ENCODE measurements around the gene SCYGR2. TPM values are rescaled to one million over a fixed set of nuclear protein-coding genes. Genes with fewer than 3 reads are reported as not detected.

SCYGR2 gene
- total RNA-seq, 2 experiments from 2014 or later, result not detected

GRCh38 chr2:227566012-227566411 is 32.7 kb upstream of the SCYGR2 start:
- peak overlapping the region; percentile 5 for H3K27ac Mint-ChIP-seq
- H3K27me3 Mint-ChIP-seq, result no peaks in the 10 kb centered on the region
- no peaks in the 10 kb centered on the region for H3K36me3 Mint-ChIP-seq (ENCODE audit: low read depth)
- intact Hi-C loops (cut with DNase I, micrococcal nuclease), result no loop called here
- TF ChIP-seq CTCF (IDR thresholded peaks at IDR 0.05), result no peak
- Histone ChIP-seq H3K4me1 (ENCODE audit: insufficient read depth, low read length) (no peaks in the 10 kb centered on the region), H3K4me3 (ENCODE audit: low read length) (no peak overlapping the region), H3K36me3 (ENCODE audit: insufficient read depth, low read length) (no peaks in the 10 kb centered on the region), H3K9me3 (ENCODE audit: control insufficient read depth in 1 of 2, insufficient read depth in 1 of 2, low read length in 2 of 2) (no peaks in the 10 kb centered on the region), H3K27ac (ENCODE audit: low read depth in 1 of 2, low read length in 2 of 2) (no peak overlapping the region), H3K27me3 (ENCODE audit: control insufficient read depth in 1 of 2, insufficient read depth in 2 of 2, low read length in 2 of 2) (no peaks in the 10 kb centered on the region)
- H3K9me3 Mint-ChIP-seq, result no peaks in the 10 kb centered on the region
- no peaks in the 10 kb centered on the region for H3K4me1 Mint-ChIP-seq (ENCODE audit: low read depth)
- DNase-seq (no peak), ATAC-seq (ENCODE audit: poor library complexity) (no peak)
- CTCF ChIA-PET, result interaction anchor here (1.3 kb wide), 1 partner anchor 10 kb away, joined by 5 read pairs; no protein-coding TSS in a partner anchor
- POLR2A ChIA-PET, result no interaction called here
- H3K4me3 Mint-ChIP-seq, result no peak overlapping the region

GRCh38 chr2:227568852-227569169 is 29.9 kb upstream of the SCYGR2 start:
- intact Hi-C loops (cut with DNase I, micrococcal nuclease), result no loop called here
- H3K9me3 Mint-ChIP-seq, result no peaks in the 10 kb centered on the region
- CTCF ChIA-PET, result no interaction called here

GRCh38 chr2:227570615-227571014 is 28.1 kb upstream of the SCYGR2 start:
- DNase-seq (no peak), ATAC-seq (ENCODE audit: poor library complexity) (no peak)
- no peak for TF ChIP-seq CTCF (IDR thresholded peaks at IDR 0.05)
- intact Hi-C loops (cut with DNase I, micrococcal nuclease), result no loop called here
- Histone ChIP-seq H3K27me3 (ENCODE audit: control insufficient read depth in 1 of 2, insufficient read depth in 2 of 2, low read length in 2 of 2) (no peaks in the 10 kb centered on the region), H3K36me3 (ENCODE audit: insufficient read depth, low read length) (no peaks in the 10 kb centered on the region), H3K4me1 (ENCODE audit: insufficient read depth, low read length) (no peaks in the 10 kb centered on the region), H3K4me3 (ENCODE audit: low read length) (no peak overlapping the region), H3K27ac (ENCODE audit: low read depth in 1 of 2, low read length in 2 of 2) (no peak overlapping the region), H3K9me3 (ENCODE audit: control insufficient read depth in 1 of 2, insufficient read depth in 1 of 2, low read length in 2 of 2) (no peaks in the 10 kb centered on the region)
- H3K27ac Mint-ChIP-seq, result no peak overlapping the region
- H3K27me3 Mint-ChIP-seq, result no peaks in the 10 kb centered on the region
- no peak overlapping the region for H3K4me3 Mint-ChIP-seq
- H3K9me3 Mint-ChIP-seq, result no peaks in the 10 kb centered on the region
- no peaks in the 10 kb centered on the region for H3K4me1 Mint-ChIP-seq (ENCODE audit: low read depth)
- CTCF ChIA-PET, result no interaction called here
- POLR2A ChIA-PET, result interaction anchor here (0.6 kb wide), 1 partner anchor 86 kb away, joined by 3 read pairs; no protein-coding TSS in a partner anchor
- no peaks in the 10 kb centered on the region for H3K36me3 Mint-ChIP-seq (ENCODE audit: low read depth)

More at GRCh38 chr2:227568852-227569169, 29.9 kb upstream of the SCYGR2 start:
- H3K27ac ChIP-seq (ENCODE audit: low read depth in 1 of 2, low read length in 2 of 2), result no peak overlapping the region
- no peak for TF ChIP-seq CTCF (IDR thresholded peaks at IDR 0.05)
- DNase-seq (no peak), ATAC-seq (ENCODE audit: poor library complexity) (no peak)
- no peaks in the 10 kb centered on the region for H3K27me3 Mint-ChIP-seq
- H3K27me3 ChIP-seq (ENCODE audit: control insufficient read depth in 1 of 2, insufficient read depth in 2 of 2, low read length in 2 of 2), result no peaks in the 10 kb centered on the region
- no peak overlapping the region for H3K4me3 ChIP-seq (ENCODE audit: low read length)
- POLR2A ChIA-PET, result no interaction called here
- H3K4me1 Mint-ChIP-seq (ENCODE audit: low read depth), result no peaks in the 10 kb centered on the region
- no peaks in the 10 kb centered on the region for H3K9me3 ChIP-seq (ENCODE audit: control insufficient read depth in 1 of 2, insufficient read depth in 1 of 2, low read length in 2 of 2)
- no peaks in the 10 kb centered on the region for H3K36me3 ChIP-seq (ENCODE audit: insufficient read depth, low read length)
- no peaks in the 10 kb centered on the region for H3K4me1 ChIP-seq (ENCODE audit: insufficient read depth, low read length)
- no peak overlapping the region for H3K4me3 Mint-ChIP-seq
- no peak overlapping the region for H3K27ac Mint-ChIP-seq
- no peaks in the 10 kb centered on the region for H3K36me3 Mint-ChIP-seq (ENCODE audit: low read depth)

Measured in CD4-positive, alpha-beta T cell (primary cell).